SK-N-SH (cell line): ENCODE measurements around the gene BNIP1. TPM values are rescaled to one million over a fixed set of nuclear protein-coding genes. Genes with fewer than 3 reads are reported as not detected.

ENCODE experiments used
- CTCF ChIA-PET: fragments of 300-600, 350-600 bp; formaldehyde crosslinking; extraction: SDS; loops from one replicate; lab custom pipeline; 2021; lab: Yijun Ruan, JAX
- POLR2A ChIA-PET: fragments of 350-600 bp; sonication (Branson Sonifier 250); formaldehyde crosslinking; extraction: SDS; loops from one replicate; lab custom pipeline; 2020; ENCODE audit warnings: antibody characterized with exemption, inconsistent platforms; lab: Yijun Ruan, JAX
- DNase-seq: peaks from one replicate; pipeline ENCODE4 v3.0.0; 2012
- H2AFZ ChIP-seq: fragments of 200-600 bp; sonication (generic); 2 replicates; pipeline ENCODE4 v1.8.1; 2016; ENCODE audit warnings: antibody characterized with exemption, mild to moderate bottlenecking, low read depth
- H3F3A ChIP-seq: fragments of 200-600 bp; sonication (generic); replicated peaks from 2 replicates; pipeline ENCODE3; 2016; ENCODE audit warnings: antibody characterized with exemption, mild to moderate bottlenecking; ENCODE audit not compliant: insufficient read depth
- H3K27ac ChIP-seq, 2 experiments: fragments of 200-500 bp in 1 of 2; fragments of 200-600 bp in 1 of 2; sonication (Bioruptor generic) in 1 of 2; sonication (generic), shearing (Covaris generic) in 1 of 2; 2 replicates each; pipeline versions ENCODE4 v1.5.1 to v1.6.1; 2014 to 2016; ENCODE audit warnings: low read depth in 2 of 2, inconsistent platforms in 1 of 2, low read length in 1 of 2, mild to moderate bottlenecking in 1 of 2, mixed read lengths in 1 of 2
- H3K27me3 ChIP-seq: fragments of 200-600 bp; sonication (generic), shearing (Covaris generic); 2 replicates; pipeline ENCODE4 v1.6.1; 2016; ENCODE audit warnings: mixed run types; ENCODE audit not compliant: insufficient read depth
- H3K36me3 ChIP-seq, 2 experiments: fragments of 200-500 bp in 1 of 2; fragments of 200-600 bp in 1 of 2; sonication (Bioruptor generic) in 1 of 2; sonication (generic) in 1 of 2; replicated peaks in 1 of 2; 2 replicates each; pipeline versions ENCODE3 to v1.5.1; 2014 to 2016; ENCODE audit warnings: low read length in 1 of 2, mild to moderate bottlenecking in 1 of 2; ENCODE audit not compliant: insufficient read depth in 2 of 2, control insufficient read depth in 1 of 2
- H3K4me1 ChIP-seq, 2 experiments: fragments of 200-500 bp in 1 of 2; fragments of 200-600 bp in 1 of 2; sonication (Bioruptor generic) in 1 of 2; sonication (generic), shearing (Covaris generic) in 1 of 2; 2 replicates each; pipeline versions ENCODE4 v1.5.1 to v1.6.1; 2014 to 2016; ENCODE audit warnings: low read depth in 1 of 2, low read length in 1 of 2, mixed run types in 1 of 2; ENCODE audit not compliant: insufficient read depth in 2 of 2, control insufficient read depth in 1 of 2
- H3K4me2 ChIP-seq: fragments of 200-600 bp; sonication (generic), shearing (Covaris generic); 2 replicates; pipeline ENCODE4 v1.6.1; 2017; ENCODE audit warnings: mixed run types
- H3K4me3 ChIP-seq, 2 experiments: fragments of 200-500 bp in 1 of 2; fragments of 200-600 bp in 1 of 2; sonication (Bioruptor generic) in 1 of 2; sonication (generic), shearing (Covaris generic) in 1 of 2; 2 replicates each; pipeline versions ENCODE4 v1.5.1 to v1.8.1; 2014 to 2016; ENCODE audit warnings: low read depth in 2 of 2, inconsistent platforms in 1 of 2, low read length in 1 of 2, mild to moderate bottlenecking in 1 of 2, mixed read lengths in 1 of 2, moderate library complexity in 1 of 2
- H3K79me2 ChIP-seq: fragments of 200-600 bp; sonication (generic); 2 replicates; pipeline ENCODE4 v1.8.1; 2017; ENCODE audit warnings: mild to moderate bottlenecking; ENCODE audit not compliant: insufficient read depth
- H3K9ac ChIP-seq: fragments of 200-600 bp; sonication (generic); 2 replicates; pipeline ENCODE4 v1.6.1; 2017; ENCODE audit warnings: mixed run types
- H3K9me2 ChIP-seq: fragments of 200-600 bp; sonication (generic); 2 replicates; pipeline ENCODE4 v1.6.1; 2017; ENCODE audit warnings: mixed run types
- H3K9me3 ChIP-seq: fragments of 200-600 bp; sonication (generic); 2 replicates; pipeline ENCODE4 v1.6.1; 2017; ENCODE audit warnings: mixed run types, mild to moderate bottlenecking, moderate library complexity
- H4K20me1 ChIP-seq: fragments of 200-600 bp; sonication (generic); 2 replicates; pipeline ENCODE4 v1.6.1; 2017; ENCODE audit warnings: mild to moderate bottlenecking, mixed run types; ENCODE audit not compliant: insufficient read depth
- CHD2 ChIP-seq: fragments of 150-350 bp; IDR thresholded peaks from 2 replicates; pipeline ENCODE4 v1.6.1; 2018; ENCODE audit warnings: low read length; ENCODE audit not compliant: partially characterized antibody
- CTCF ChIP-seq: fragments of 200-600 bp; sonication (generic); IDR thresholded peaks from 2 replicates; pipeline ENCODE4 v1.6.1; 2017; ENCODE audit warnings: antibody characterized with exemption, mild to moderate bottlenecking, moderate library complexity
- ELF1 ChIP-seq: IDR thresholded peaks from 2 replicates; pipeline ENCODE4 v1.4.0; 2012
- EP300 ChIP-seq, 2 experiments: IDR thresholded peaks; 2 replicates each; pipeline versions ENCODE4 v1.4.0 to v1.6.1; 2012; ENCODE audit warnings: borderline replicate concordance in 1 of 2, low read depth in 1 of 2, low read length in 1 of 2
- FOXM1 ChIP-seq: IDR thresholded peaks from 2 replicates; pipeline ENCODE4 v1.4.0; 2012; ENCODE audit warnings: low read depth, mild to moderate bottlenecking
- GABPA ChIP-seq: IDR thresholded peaks from 2 replicates; pipeline ENCODE4 v1.4.0; 2012; ENCODE audit warnings: low read depth, mild to moderate bottlenecking
- GATA2 ChIP-seq: sonication (generic); formaldehyde crosslinking; IDR thresholded peaks from 2 replicates; pipeline ENCODE4 v1.5.0; 2020; ENCODE audit warnings: mild to moderate bottlenecking, missing genetic modification reagents
- IRF3 ChIP-seq: fragments of 150-350 bp; IDR thresholded peaks from 2 replicates; pipeline ENCODE4 v1.6.1; 2016; ENCODE audit warnings: mild to moderate bottlenecking, low read depth, low read length
- MEF2A ChIP-seq: IDR thresholded peaks from 2 replicates; pipeline ENCODE4 v1.4.0; 2012; ENCODE audit warnings: low read depth, borderline replicate concordance
- MXI1 ChIP-seq: IDR thresholded peaks from 2 replicates; pipeline ENCODE4 v1.6.1; 2012; ENCODE audit warnings: mild to moderate bottlenecking, low read depth, low read length, improper control_type of control experiment
- NFIC ChIP-seq: IDR thresholded peaks from 2 replicates; pipeline ENCODE4 v1.4.0; 2012; ENCODE audit warnings: borderline replicate concordance
- NRF1 ChIP-seq: IDR thresholded peaks from 2 replicates; pipeline ENCODE4 v1.6.1; 2012; ENCODE audit warnings: low read depth, mild to moderate bottlenecking, low read length
- PBX3 ChIP-seq: IDR thresholded peaks from 2 replicates; pipeline ENCODE4; 2012
- REST ChIP-seq: IDR thresholded peaks from 2 replicates; pipeline ENCODE4 v1.6.1; 2012; ENCODE audit warnings: mild to moderate bottlenecking, low read depth, low read length, moderate library complexity
- TAF1 ChIP-seq: IDR thresholded peaks from 2 replicates; pipeline ENCODE4 v1.6.1; 2012; ENCODE audit warnings: low read depth, mild to moderate bottlenecking, low read length, moderate library complexity, borderline replicate concordance
- TCF12 ChIP-seq: IDR thresholded peaks from 2 replicates; pipeline ENCODE4 v1.4.0; 2012
- TEAD4 ChIP-seq: IDR thresholded peaks from 2 replicates; pipeline ENCODE4 v1.4.0; 2012; ENCODE audit warnings: mild to moderate bottlenecking, borderline replicate concordance; ENCODE audit not compliant: insufficient read depth
- USF2 ChIP-seq: fragments of 150-350 bp; IDR thresholded peaks from 2 replicates; pipeline ENCODE4 v1.6.1; 2017; ENCODE audit warnings: antibody characterized with exemption, low read length, low read depth, borderline replicate concordance
- YY1 ChIP-seq: IDR thresholded peaks from 2 replicates; pipeline ENCODE4 v1.4.0; 2012; ENCODE audit warnings: low read depth, mild to moderate bottlenecking
- WGBS: methylation state at CpG from one replicate; pipeline ENCODE4 v1.1.6; 2017; ENCODE audit warnings: low lambda C conversion rate; 5-methylcytosine and 5-hydroxymethylcytosine counted together
- polyA plus RNA-seq, 3 experiments: library from polyadenylated mRNA; depleted of rRNA; stranded (reverse); fragments of >200 nt; gene quantifications; 2 replicates each; pipeline ENCODE4 v1.2.3, GENCODE V29; 2012

The BNIP1 gene
- polyA plus RNA-seq, 1 of the 3 experiments (the other 2 are of a cell fraction), result 16.7 TPM

- WGBS, result 79% methylated on average over 3 of the region's 4 CpGs
- CTCF ChIA-PET, result interaction anchor here (0.7 to 1.0 kb wide), 3 partner anchors 143 to 157 kb away, joined by 3 read pairs; partner anchors contain the start of gene ATP6V0E1
- H4K20me1 ChIP-seq, result no peaks in the 10 kb centered on the region
- no peaks in the 10 kb centered on the region for H3F3A ChIP-seq
- no peak overlapping the region for H3K4me3 ChIP-seq
- H3K9ac ChIP-seq, result no peak overlapping the region
- peaks cover 0 to 14% of the 10 kb centered on the region in 2 experiments for H3K36me3 ChIP-seq
- POLR2A ChIA-PET, result interaction anchor here (0.9 kb wide), 1 partner anchor 182 kb away, joined by 3 read pairs; no protein-coding TSS in a partner anchor
- H3K9me2 ChIP-seq, result no peaks in the 10 kb centered on the region
- H3K79me2 ChIP-seq, result 0 out of 2 replicates have a peak, but pooled peaks cover 12% of the 10 kb centered on the region
- no peak overlapping the region for H3K4me2 ChIP-seq
- no peaks in the 10 kb centered on the region for H3K9me3 ChIP-seq
- no peak for DNase-seq
- TF ChIP-seq REST, result no peak
- TF ChIP-seq GATA2 (CRISPR knock-in tag), result no peak
- no peak for TF ChIP-seq NRF1
- no peak for TF ChIP-seq MEF2A
- TF ChIP-seq USF2, result no peak
- TF ChIP-seq TCF12, result no peak
- no peak for TF ChIP-seq CHD2
- TF ChIP-seq ELF1, result no peak
- TF ChIP-seq MXI1, result no peak
- TF ChIP-seq TAF1, result no peak
- no peak for TF ChIP-seq IRF3
- peaks cover 0 to 4% of the 10 kb centered on the region in 2 experiments; a peak in 1 of 4 replicates for H3K4me1 ChIP-seq
- no peaks in the 10 kb centered on the region for H3K27me3 ChIP-seq
- no peak overlapping the region for H2AFZ ChIP-seq
- no peak overlapping the region for H3K27ac ChIP-seq
Observed at GRCh38 chr5:173140769-173141168, 3.6 kb upstream of the BNIP1 start.

GRCh38 chr5:173143567-173143966 lies 764 bp upstream of the BNIP1 start:
- no peaks in the 10 kb centered on the region for H3F3A ChIP-seq
- peaks cover 0 to 4% of the 10 kb centered on the region in 2 experiments; a peak in 1 of 4 replicates for H3K4me1 ChIP-seq
- no peak for DNase-seq
- no peak overlapping the region for H3K27ac ChIP-seq
- H3K27me3 ChIP-seq, result no peaks in the 10 kb centered on the region
- ChIA-PET POLR2A (no interaction called here), CTCF (interaction anchor here (2.2 kb wide), 1 partner anchor 8 kb away, joined by 15 read pairs; no protein-coding TSS in a partner anchor)
- no peaks in the 10 kb centered on the region for H4K20me1 ChIP-seq
- no peak overlapping the region for H3K9ac ChIP-seq
- H2AFZ ChIP-seq, result no peak overlapping the region
- H3K9me2 ChIP-seq, result no peaks in the 10 kb centered on the region
- 0 out of 2 replicates have a peak, but pooled peaks cover 13% of the 10 kb centered on the region for H3K79me2 ChIP-seq
- H3K36me3 ChIP-seq, result peaks cover 6 to 9% of the 10 kb centered on the region in 2 experiments
- no peak overlapping the region for H3K4me2 ChIP-seq
- H3K4me3 ChIP-seq, result no peak overlapping the region
- 85% methylated on average over 8 of the region's 8 CpGs for WGBS
- no peaks in the 10 kb centered on the region for H3K9me3 ChIP-seq
- no peak for TF ChIP-seq MXI1
- TF ChIP-seq GABPA, result no peak
- no peak for TF ChIP-seq YY1
- no peak for TF ChIP-seq FOXM1
- TF ChIP-seq CTCF, result no peak
- no peak for TF ChIP-seq NFIC
- no peak for TF ChIP-seq IRF3
- no peak for TF ChIP-seq EP300 (IDR thresholded peaks at IDR 0.05; ENCODE audit: borderline replicate concordance in 1 of 2, low read depth in 1 of 2, low read length in 1 of 2)
- no peak for TF ChIP-seq PBX3
- TF ChIP-seq TEAD4, result no peak
